Measurements from ENCODE around the gene STK11IP.

The STK11IP gene

DNA sequence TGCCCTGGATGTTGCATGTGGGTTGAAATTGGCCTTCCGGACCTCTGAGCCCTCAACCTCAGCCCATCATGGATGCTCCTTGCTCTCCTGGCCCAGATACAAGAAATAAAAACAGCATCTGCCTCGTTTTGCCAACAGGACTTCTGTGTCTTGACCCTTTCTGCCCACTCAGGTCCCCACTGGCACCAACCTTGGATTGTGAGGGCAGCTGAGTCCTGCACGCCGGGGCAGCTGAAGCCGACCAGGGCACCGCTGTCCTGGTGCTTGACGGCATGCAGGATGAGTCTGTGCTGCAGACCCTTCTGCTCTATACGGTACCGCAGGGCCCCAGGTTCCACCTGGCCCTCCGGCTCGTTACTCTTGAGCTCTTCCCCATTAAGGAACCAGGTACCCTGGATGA lies 31.0 kb upstream of the STK11IP start:
- H3K4me1 ChIP-seq (ENCODE audit: control insufficient read depth, insufficient read depth, low read length): peaks cover 14% of the 10 kb centered on the region
- no peak overlapping the region for H3K9ac ChIP-seq (ENCODE audit: low read length)
- H3K36me3 ChIP-seq (ENCODE audit: control insufficient read depth, insufficient read depth, low read length, severe bottlenecking): peaks cover 49% of the 10 kb centered on the region
- H3K9me3 ChIP-seq (ENCODE audit: control insufficient read depth, low read length): no peaks in the 10 kb centered on the region
- H3K27me3 ChIP-seq (replicated peaks; ENCODE audit: control insufficient read depth, insufficient read depth, low read length): no peaks in the 10 kb centered on the region
- DNase-seq (ENCODE audit: low read depth): no peak
- H3K4me3 ChIP-seq (ENCODE audit: low read length): no peak overlapping the region

GRCh38 chr2:219567131-219567530 lies 30.5 kb upstream of the STK11IP start:
- Histone ChIP-seq H3K27me3 (replicated peaks; ENCODE audit: control insufficient read depth, insufficient read depth, low read length) (no peaks in the 10 kb centered on the region), H3K9ac (ENCODE audit: low read length) (no peak overlapping the region), H3K4me1 (ENCODE audit: control insufficient read depth, insufficient read depth, low read length) (peaks cover 19% of the 10 kb centered on the region), H3K36me3 (ENCODE audit: control insufficient read depth, insufficient read depth, low read length, severe bottlenecking) (peaks cover 49% of the 10 kb centered on the region), H3K4me3 (ENCODE audit: low read length) (no peak overlapping the region), H3K9me3 (ENCODE audit: control insufficient read depth, low read length) (no peaks in the 10 kb centered on the region)
- DNase-seq (ENCODE audit: low read depth): no peak

DNA sequence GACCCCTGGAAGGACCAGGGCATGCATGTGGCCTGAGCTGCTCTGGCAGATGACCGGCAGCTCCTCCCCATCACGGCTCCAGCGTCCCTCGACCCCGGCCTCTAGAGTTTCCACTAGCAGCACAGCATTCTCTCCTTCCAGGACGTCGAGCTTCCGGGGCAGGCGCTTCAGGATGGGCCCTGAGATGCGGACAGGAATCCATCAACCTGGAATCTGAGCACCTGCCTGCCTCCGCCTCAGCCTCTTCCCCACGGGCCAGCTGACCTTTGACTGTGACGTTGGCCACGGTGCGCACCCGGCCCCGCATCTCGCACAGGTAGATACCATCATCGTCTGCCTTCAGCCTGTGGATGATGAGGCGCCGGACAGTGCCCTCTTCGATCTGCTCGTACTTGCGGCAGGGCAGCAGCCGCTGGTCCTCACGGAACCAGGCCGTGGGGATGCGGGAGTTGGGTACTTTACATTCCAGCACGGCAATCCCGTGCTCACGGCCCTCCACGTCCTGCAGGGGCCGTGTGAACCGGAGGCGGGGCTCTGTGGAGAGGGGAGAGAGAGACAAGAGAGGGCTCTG lies 29.8 kb upstream of the STK11IP start:
- Histone ChIP-seq H3K36me3 (ENCODE audit: control insufficient read depth, insufficient read depth, low read length, severe bottlenecking) (peaks cover 49% of the 10 kb centered on the region), H3K4me1 (ENCODE audit: control insufficient read depth, insufficient read depth, low read length) (peaks cover 19% of the 10 kb centered on the region), H3K27me3 (replicated peaks; ENCODE audit: control insufficient read depth, insufficient read depth, low read length) (no peaks in the 10 kb centered on the region), H3K9ac (ENCODE audit: low read length) (no peak overlapping the region), H3K4me3 (ENCODE audit: low read length) (no peak overlapping the region), H3K9me3 (ENCODE audit: control insufficient read depth, low read length) (no peaks in the 10 kb centered on the region)
- no peak for DNase-seq (ENCODE audit: low read depth)

- Histone ChIP-seq H3K9ac (ENCODE audit: low read length) (no peak overlapping the region), H3K4me1 (ENCODE audit: control insufficient read depth, insufficient read depth, low read length) (peaks cover 19% of the 10 kb centered on the region), H3K27me3 (replicated peaks; ENCODE audit: control insufficient read depth, insufficient read depth, low read length) (no peaks in the 10 kb centered on the region), H3K36me3 (ENCODE audit: control insufficient read depth, insufficient read depth, low read length, severe bottlenecking) (peaks cover 41% of the 10 kb centered on the region), H3K4me3 (ENCODE audit: low read length) (peak overlapping the region; percentile 83), H3K9me3 (ENCODE audit: control insufficient read depth, low read length) (no peaks in the 10 kb centered on the region)
- peak; percentile 30 for DNase-seq (ENCODE audit: low read depth)
Measured at GRCh38 chr2:219569041-219569440, 28.6 kb upstream of the STK11IP start.

DNA sequence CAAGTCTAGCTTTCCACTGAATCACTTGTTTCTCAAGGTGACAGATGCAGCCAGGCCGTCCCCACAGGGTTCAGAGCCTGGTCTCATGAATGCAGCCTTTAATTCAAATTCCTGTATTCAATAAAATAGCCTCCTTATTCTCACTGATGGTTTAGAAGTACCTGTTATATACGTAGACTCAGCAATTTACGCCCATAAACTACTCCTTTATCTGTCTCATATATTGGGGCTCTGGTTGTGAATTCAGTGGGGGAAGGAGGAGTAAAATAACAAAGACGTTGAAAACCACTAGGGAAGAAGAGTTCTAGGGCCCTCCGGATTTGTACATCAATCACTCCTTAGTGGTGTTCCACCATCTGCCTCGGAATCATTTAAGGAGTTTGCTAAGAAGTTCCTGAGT lies 28.0 kb upstream of the STK11IP start:
- H3K4me1 ChIP-seq (ENCODE audit: control insufficient read depth, insufficient read depth, low read length): peaks cover 19% of the 10 kb centered on the region
- no peaks in the 10 kb centered on the region for H3K27me3 ChIP-seq (replicated peaks; ENCODE audit: control insufficient read depth, insufficient read depth, low read length)
- H3K36me3 ChIP-seq (ENCODE audit: control insufficient read depth, insufficient read depth, low read length, severe bottlenecking): peaks cover 35% of the 10 kb centered on the region
- H3K4me3 ChIP-seq (ENCODE audit: low read length): peak overlapping the region; percentile 83
- H3K9ac ChIP-seq (ENCODE audit: low read length): peak overlapping the region; percentile 95
- no peak for DNase-seq (ENCODE audit: low read depth)
- H3K9me3 ChIP-seq (ENCODE audit: control insufficient read depth, low read length): no peaks in the 10 kb centered on the region

- DNase-seq (ENCODE audit: low read depth): peak; percentile 70
- no peaks in the 10 kb centered on the region for H3K27me3 ChIP-seq (replicated peaks; ENCODE audit: control insufficient read depth, insufficient read depth, low read length)
Measured at GRCh38 chr2:219570194-219570923, 27.3 kb upstream of the STK11IP start.

GRCh38 chr2:219570924-219571310 lies 26.7 kb upstream of the STK11IP start:
- Histone ChIP-seq H3K27me3 (replicated peaks; ENCODE audit: control insufficient read depth, insufficient read depth, low read length) (peaks cover 2% of the 10 kb centered on the region), H3K4me3 (ENCODE audit: low read length) (peak overlapping the region; percentile 83), H3K4me1 (ENCODE audit: control insufficient read depth, insufficient read depth, low read length) (peaks cover 19% of the 10 kb centered on the region), H3K9ac (ENCODE audit: low read length) (peak overlapping the region; percentile 95), H3K36me3 (ENCODE audit: control insufficient read depth, insufficient read depth, low read length, severe bottlenecking) (peaks cover 32% of the 10 kb centered on the region), H3K9me3 (ENCODE audit: control insufficient read depth, low read length) (no peaks in the 10 kb centered on the region)
- peak; percentile 62 for DNase-seq (ENCODE audit: low read depth)

More at GRCh38 chr2:219570194-219570923, 27.3 kb upstream of the STK11IP start:
- H3K9me3 ChIP-seq (ENCODE audit: control insufficient read depth, low read length): no peaks in the 10 kb centered on the region
- peaks cover 32% of the 10 kb centered on the region for H3K36me3 ChIP-seq (ENCODE audit: control insufficient read depth, insufficient read depth, low read length, severe bottlenecking)
- peaks cover 19% of the 10 kb centered on the region for H3K4me1 ChIP-seq (ENCODE audit: control insufficient read depth, insufficient read depth, low read length)
- peak overlapping the region; percentile 95 for H3K9ac ChIP-seq (ENCODE audit: low read length)
- H3K4me3 ChIP-seq (ENCODE audit: low read length): peak overlapping the region; percentile 83

- Histone ChIP-seq H3K9me3 (ENCODE audit: control insufficient read depth, low read length) (no peaks in the 10 kb centered on the region), H3K4me1 (ENCODE audit: control insufficient read depth, insufficient read depth, low read length) (peaks cover 21% of the 10 kb centered on the region), H3K9ac (ENCODE audit: low read length) (peak within 1 kb of the TSS; percentile 95), H3K27me3 (replicated peaks; ENCODE audit: control insufficient read depth, insufficient read depth, low read length) (peaks cover 7% of the 10 kb centered on the region), H3K36me3 (ENCODE audit: control insufficient read depth, insufficient read depth, low read length, severe bottlenecking) (peaks cover 26% of the 10 kb centered on the region), H3K4me3 (ENCODE audit: low read length) (peak within 1 kb of the TSS; percentile 83)
- DNase-seq (ENCODE audit: low read depth): peak; percentile 75
Measured at GRCh38 chr2:219571311-219572236, 26.1 kb upstream of the STK11IP start, which contains the start of gene OBSL1. OBSL1 (minus strand) TSS chr2:219571539; CDS start chr2:219571232, 307 bp downstream.

DNA sequence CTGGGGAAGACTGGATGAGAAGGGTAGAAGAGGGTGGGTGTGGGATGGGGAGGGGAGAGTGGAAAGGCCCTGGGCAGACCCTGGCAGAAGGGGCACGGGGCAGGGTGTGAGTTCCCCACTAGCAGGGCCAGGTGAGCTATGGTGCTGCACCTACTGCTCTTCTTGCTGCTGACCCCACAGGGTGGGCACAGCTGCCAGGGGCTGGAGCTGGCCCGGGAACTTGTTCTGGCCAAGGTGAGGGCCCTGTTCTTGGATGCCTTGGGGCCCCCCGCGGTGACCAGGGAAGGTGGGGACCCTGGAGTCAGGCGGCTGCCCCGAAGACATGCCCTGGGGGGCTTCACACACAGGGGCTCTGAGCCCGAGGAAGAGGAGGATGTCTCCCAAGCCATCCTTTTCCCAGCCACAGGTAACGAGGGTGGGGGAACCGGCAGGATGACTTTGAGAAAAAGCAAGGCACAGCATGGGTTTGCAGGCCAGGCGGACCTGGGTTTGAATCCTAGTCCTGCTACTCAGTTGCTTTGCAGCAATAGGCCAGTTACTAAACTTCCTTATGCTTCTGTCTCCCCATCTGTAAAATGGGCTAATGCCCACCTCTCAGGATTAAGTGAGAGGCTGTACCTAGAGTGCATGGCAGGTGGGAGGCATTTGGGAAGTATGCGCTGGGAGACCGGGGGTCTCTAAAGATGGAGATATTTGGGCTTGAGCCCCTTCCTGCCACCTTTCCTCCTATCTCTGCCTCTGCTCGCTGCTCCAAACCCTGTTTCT lies 25.2 kb upstream of the STK11IP start, which contains the start of gene INHA:
Gene INHA (plus strand): TSS at position 74 of the 765 bp plus-strand sequence. CDS start 65 bp downstream, at position 139.
- H3K36me3 ChIP-seq (ENCODE audit: control insufficient read depth, insufficient read depth, low read length, severe bottlenecking): peaks cover 19% of the 10 kb centered on the region
- peak within 1 kb of the TSS; percentile 83 for H3K4me3 ChIP-seq (ENCODE audit: low read length)
- H3K4me1 ChIP-seq (ENCODE audit: control insufficient read depth, insufficient read depth, low read length): peaks cover 29% of the 10 kb centered on the region
- no peaks in the 10 kb centered on the region for H3K9me3 ChIP-seq (ENCODE audit: control insufficient read depth, low read length)
- H3K27me3 ChIP-seq (replicated peaks; ENCODE audit: control insufficient read depth, insufficient read depth, low read length): peaks cover 13% of the 10 kb centered on the region
- H3K9ac ChIP-seq (ENCODE audit: low read length): peak within 1 kb of the TSS; percentile 95
- no peak for DNase-seq (ENCODE audit: low read depth)

GRCh38 chr2:219573166-219573565 lies 24.5 kb upstream of the STK11IP start:
- Histone ChIP-seq H3K27me3 (replicated peaks; ENCODE audit: control insufficient read depth, insufficient read depth, low read length) (peaks cover 13% of the 10 kb centered on the region), H3K36me3 (ENCODE audit: control insufficient read depth, insufficient read depth, low read length, severe bottlenecking) (peaks cover 12% of the 10 kb centered on the region), H3K9ac (ENCODE audit: low read length) (no peak overlapping the region), H3K4me1 (ENCODE audit: control insufficient read depth, insufficient read depth, low read length) (peaks cover 30% of the 10 kb centered on the region), H3K4me3 (ENCODE audit: low read length) (no peak overlapping the region), H3K9me3 (ENCODE audit: control insufficient read depth, low read length) (no peaks in the 10 kb centered on the region)
- DNase-seq (ENCODE audit: low read depth): no peak
